Activated T-helper 1 cell treated with anti-CD3 and anti-CD28 coated beads, Interleukin-12 subunit alpha, Interleukin-12 subunit beta, Interleukin-2, Interleukin-4 antibody, amounts not matched to agents 30 ng/mL and 10 ng/mL and 1 ng/mL, durations not matched to agents 14 hours and 24 hours and 36 hours (primary cell): ENCODE data around the gene RMDN2. TPM values are rescaled to one million over a fixed set of nuclear protein-coding genes. Genes with fewer than 3 reads are reported as not detected.

Source experiments
- DNase-seq: peaks from one replicate; pipeline ENCODE4 v3.0.0; 2021; ENCODE audit warnings: low spot score
- H3K27ac Mint-ChIP-seq: one replicate; pipeline ENCODE4 v1.8.0; 2021; ENCODE audit warnings: mild to moderate bottlenecking, mixed read lengths
- H3K27me3 Mint-ChIP-seq: one replicate; pipeline ENCODE4 v1.8.0; 2022; ENCODE audit warnings: mild to moderate bottlenecking, moderate library complexity, mixed read lengths; ENCODE audit not compliant: insufficient read depth
- H3K36me3 Mint-ChIP-seq: one replicate; pipeline ENCODE4 v1.8.0; 2021; ENCODE audit warnings: low read depth, mixed read lengths
- H3K4me1 Mint-ChIP-seq: one replicate; pipeline ENCODE4 v1.8.0; 2021; ENCODE audit warnings: low read depth, mixed read lengths
- H3K4me3 Mint-ChIP-seq: one replicate; pipeline ENCODE4 v1.8.0; 2021; ENCODE audit warnings: mild to moderate bottlenecking, moderate library complexity, mixed read lengths
- H3K9me3 Mint-ChIP-seq: one replicate; pipeline ENCODE4 v1.8.0; 2021; ENCODE audit warnings: mixed read lengths
- intact Hi-C: fragments of 100-400 bp; cut with micrococcal nuclease; formaldehyde crosslinking; loops from one replicate; pipeline ENCODE4 v1.15.1; 2024
- total RNA-seq: library from RNA; stranded (reverse); gene quantifications from 2 replicates; pipeline ENCODE4 v1.2.3, GENCODE V29; 2022

The RMDN2 gene
- total RNA-seq, 1 donor from 2014 or later = 2.2 TPM

- intact Hi-C loops = no loop called here
- no peak overlapping the region for H3K27ac Mint-ChIP-seq
- H3K4me3 Mint-ChIP-seq = no peak overlapping the region
Measured at GRCh38 chr2:37906131-37906530, 19.0 kb upstream of the RMDN2 start.

GRCh38 chr2:37907501-37908225 lies 17.4 kb upstream of the RMDN2 start:
- peaks cover 6% of the 10 kb centered on the region for H3K27me3 Mint-ChIP-seq
- intact Hi-C loops = no loop called here
- H3K36me3 Mint-ChIP-seq = no peaks in the 10 kb centered on the region
- H3K4me1 Mint-ChIP-seq = no peaks in the 10 kb centered on the region
- DNase-seq = no peak
- no peaks in the 10 kb centered on the region for H3K9me3 Mint-ChIP-seq
- no peak overlapping the region for H3K4me3 Mint-ChIP-seq
- no peak overlapping the region for H3K27ac Mint-ChIP-seq

More at GRCh38 chr2:37906131-37906530, 19.0 kb upstream of the RMDN2 start:
- no peaks in the 10 kb centered on the region for H3K9me3 Mint-ChIP-seq
- H3K4me1 Mint-ChIP-seq = no peaks in the 10 kb centered on the region
- peaks cover 14% of the 10 kb centered on the region for H3K27me3 Mint-ChIP-seq
- no peaks in the 10 kb centered on the region for H3K36me3 Mint-ChIP-seq
- DNase-seq = no peak

- Mint-ChIP-seq H3K36me3 (no peaks in the 10 kb centered on the region), H3K27me3 (peaks cover 5% of the 10 kb centered on the region), H3K4me3 (no peak overlapping the region), H3K9me3 (no peaks in the 10 kb centered on the region), H3K27ac (no peak overlapping the region), H3K4me1 (no peaks in the 10 kb centered on the region)
- no peak for DNase-seq
- intact Hi-C loops = no loop called here
Measured at GRCh38 chr2:37911296-37911873, 13.7 kb upstream of the RMDN2 start.

GRCh38 chr2:37912056-37912455 lies 13.0 kb upstream of the RMDN2 start:
- Mint-ChIP-seq H3K27ac (no peak overlapping the region), H3K4me1 (no peaks in the 10 kb centered on the region), H3K36me3 (no peaks in the 10 kb centered on the region), H3K9me3 (no peaks in the 10 kb centered on the region), H3K27me3 (peaks cover 3% of the 10 kb centered on the region), H3K4me3 (no peak overlapping the region)
- no peak for DNase-seq
- intact Hi-C loops = no loop called here

GRCh38 chr2:37912616-37913015 lies 12.5 kb upstream of the RMDN2 start:
- Mint-ChIP-seq H3K4me1 (no peaks in the 10 kb centered on the region), H3K27me3 (peaks cover 3% of the 10 kb centered on the region), H3K9me3 (no peaks in the 10 kb centered on the region), H3K36me3 (no peaks in the 10 kb centered on the region), H3K27ac (no peak overlapping the region), H3K4me3 (no peak overlapping the region)
- DNase-seq = no peak
- intact Hi-C loops = no loop called here

GRCh38 chr2:37914340-37914739 lies 10.7 kb upstream of the RMDN2 start:
- no peak for DNase-seq
- no peak overlapping the region for H3K27ac Mint-ChIP-seq
- no peak overlapping the region for H3K4me3 Mint-ChIP-seq
- intact Hi-C loops = no loop called here
- no peaks in the 10 kb centered on the region for H3K36me3 Mint-ChIP-seq
- no peaks in the 10 kb centered on the region for H3K9me3 Mint-ChIP-seq
- H3K27me3 Mint-ChIP-seq = peaks cover 5% of the 10 kb centered on the region
- no peaks in the 10 kb centered on the region for H3K4me1 Mint-ChIP-seq

- intact Hi-C loops = no loop called here
- DNase-seq = no peak
- no peaks in the 10 kb centered on the region for H3K9me3 Mint-ChIP-seq
- peaks cover 10% of the 10 kb centered on the region for H3K27me3 Mint-ChIP-seq
- no peak overlapping the region for H3K4me3 Mint-ChIP-seq
- H3K27ac Mint-ChIP-seq = no peak overlapping the region
- no peaks in the 10 kb centered on the region for H3K36me3 Mint-ChIP-seq
- H3K4me1 Mint-ChIP-seq = no peaks in the 10 kb centered on the region
Measured at GRCh38 chr2:37915773-37916172, 9.3 kb upstream of the RMDN2 start.

GRCh38 chr2:37916512-37917082 lies 8.5 kb upstream of the RMDN2 start:
- Mint-ChIP-seq H3K36me3 (no peaks in the 10 kb centered on the region), H3K27me3 (peaks cover 11% of the 10 kb centered on the region), H3K4me1 (no peaks in the 10 kb centered on the region), H3K27ac (no peak overlapping the region), H3K9me3 (no peaks in the 10 kb centered on the region), H3K4me3 (no peak overlapping the region)
- intact Hi-C loops = no loop called here
- no peak for DNase-seq

- H3K9me3 Mint-ChIP-seq = no peaks in the 10 kb centered on the region
- no peak overlapping the region for H3K4me3 Mint-ChIP-seq
- DNase-seq = no peak
- no peaks in the 10 kb centered on the region for H3K4me1 Mint-ChIP-seq
- peaks cover 20% of the 10 kb centered on the region for H3K27me3 Mint-ChIP-seq
- H3K36me3 Mint-ChIP-seq = no peaks in the 10 kb centered on the region
- intact Hi-C loops = no loop called here
- H3K27ac Mint-ChIP-seq = no peak overlapping the region
Measured at GRCh38 chr2:37917281-37918228, 7.5 kb upstream of the RMDN2 start.

- no peaks in the 10 kb centered on the region for H3K9me3 Mint-ChIP-seq
- no peaks in the 10 kb centered on the region for H3K36me3 Mint-ChIP-seq
- intact Hi-C loops = no loop called here
- no peak overlapping the region for H3K27ac Mint-ChIP-seq
- H3K27me3 Mint-ChIP-seq = peaks cover 25% of the 10 kb centered on the region
- no peaks in the 10 kb centered on the region for H3K4me1 Mint-ChIP-seq
- no peak for DNase-seq
- H3K4me3 Mint-ChIP-seq = no peak overlapping the region
Measured at GRCh38 chr2:37918742-37919186, 6.3 kb upstream of the RMDN2 start.

GRCh38 chr2:37919631-37920032 lies 5.5 kb upstream of the RMDN2 start:
- intact Hi-C loops = loop anchor here (10.0 kb wide), 1 partner anchor 155 kb away; the partner anchor contains the start of gene CYP1B1
- Mint-ChIP-seq H3K27me3 (peaks cover 27% of the 10 kb centered on the region), H3K36me3 (no peaks in the 10 kb centered on the region), H3K9me3 (no peaks in the 10 kb centered on the region), H3K27ac (no peak overlapping the region), H3K4me3 (no peak overlapping the region), H3K4me1 (peaks cover 6% of the 10 kb centered on the region)
- DNase-seq = no peak

- Mint-ChIP-seq H3K36me3 (no peaks in the 10 kb centered on the region), H3K4me1 (peaks cover 9% of the 10 kb centered on the region), H3K27ac (no peak overlapping the region), H3K9me3 (no peaks in the 10 kb centered on the region), H3K27me3 (peaks cover 30% of the 10 kb centered on the region), H3K4me3 (no peak overlapping the region)
- intact Hi-C loops = loop anchor here (10.0 kb wide), 1 partner anchor 154 kb away; the partner anchor contains the start of gene CYP1B1
- no peak for DNase-seq
Measured at GRCh38 chr2:37920570-37920969, 4.5 kb upstream of the RMDN2 start.
